Measurements from ENCODE around the gene IL19.

IL19 gene
- total RNA-seq = 0.11 to 0.77 (median 0.11) reads per million in 3 experiments

GRCh38 chr1:206770531-206771337 lies at the start of gene IL19:
TSS of gene IL19 (plus strand) at chr1:206770773. CDS start at chr1:206836663, 65,890 bp downstream.
- DNase-seq = no peak

- no peak for DNase-seq
These were observed 49.1 kb upstream of the IL19 start for GRCh38 chr1:206721454-206721853.

- DNase-seq = no peak
These were observed 47.7 kb upstream of the IL19 start for GRCh38 chr1:206722751-206723461.

GRCh38 chr1:206723462-206723804 lies 47.1 kb upstream of the IL19 start:
- no peak for DNase-seq

- no peak for DNase-seq
These were observed 46.6 kb upstream of the IL19 start for GRCh38 chr1:206723805-206724472.

- peak; percentile 44 for DNase-seq
These were observed 45.2 kb upstream of the IL19 start for GRCh38 chr1:206725109-206725963.

- no peak for DNase-seq
These were observed 42.4 kb upstream of the IL19 start for GRCh38 chr1:206727981-206728696.

- no peak for DNase-seq
These were observed 41.9 kb upstream of the IL19 start for GRCh38 chr1:206728697-206728987.

- no peak for DNase-seq
These were observed 41.5 kb upstream of the IL19 start for GRCh38 chr1:206729050-206729449.

GRCh38 chr1:206729507-206729906 lies 41.1 kb upstream of the IL19 start:
- DNase-seq = no peak

- no peak for DNase-seq
These were observed 38.1 kb upstream of the IL19 start for GRCh38 chr1:206732508-206732907.

- DNase-seq = no peak
These were observed 37.6 kb upstream of the IL19 start for GRCh38 chr1:206732992-206733391.

GRCh38 chr1:206734499-206735142 lies 36.0 kb upstream of the IL19 start:
- peak; percentile 69 for DNase-seq

GRCh38 chr1:206735553-206736031 lies 35.0 kb upstream of the IL19 start:
- DNase-seq = no peak

GRCh38 chr1:206736878-206737728 lies 33.5 kb upstream of the IL19 start:
- DNase-seq = peak; percentile 80

- DNase-seq = peak; percentile 22
These were observed 32.8 kb upstream of the IL19 start for GRCh38 chr1:206737729-206738201.

GRCh38 chr1:206738370-206739366 lies 31.9 kb upstream of the IL19 start:
- no peak for DNase-seq

GRCh38 chr1:206739411-206740076 lies 31.0 kb upstream of the IL19 start:
- peak; percentile 36 for DNase-seq

Data from central memory CD4-positive, alpha-beta T cell (primary cell).